HG02981 (cell line): ENCODE data around the gene ARAP2.
A peak's percentile ranks its signal among the peaks of the same experiment; 100 is the strongest.

Experiments used
- ATAC-seq: cut with Tn5 transposase; IDR thresholded peaks from one replicate; pipeline ENCODE4 v1.9.1; 2021; ENCODE audit warnings: mild to moderate bottlenecking, moderate library complexity; ENCODE audit not compliant: unreplicated experiment

The ARAP2 gene, protein sequence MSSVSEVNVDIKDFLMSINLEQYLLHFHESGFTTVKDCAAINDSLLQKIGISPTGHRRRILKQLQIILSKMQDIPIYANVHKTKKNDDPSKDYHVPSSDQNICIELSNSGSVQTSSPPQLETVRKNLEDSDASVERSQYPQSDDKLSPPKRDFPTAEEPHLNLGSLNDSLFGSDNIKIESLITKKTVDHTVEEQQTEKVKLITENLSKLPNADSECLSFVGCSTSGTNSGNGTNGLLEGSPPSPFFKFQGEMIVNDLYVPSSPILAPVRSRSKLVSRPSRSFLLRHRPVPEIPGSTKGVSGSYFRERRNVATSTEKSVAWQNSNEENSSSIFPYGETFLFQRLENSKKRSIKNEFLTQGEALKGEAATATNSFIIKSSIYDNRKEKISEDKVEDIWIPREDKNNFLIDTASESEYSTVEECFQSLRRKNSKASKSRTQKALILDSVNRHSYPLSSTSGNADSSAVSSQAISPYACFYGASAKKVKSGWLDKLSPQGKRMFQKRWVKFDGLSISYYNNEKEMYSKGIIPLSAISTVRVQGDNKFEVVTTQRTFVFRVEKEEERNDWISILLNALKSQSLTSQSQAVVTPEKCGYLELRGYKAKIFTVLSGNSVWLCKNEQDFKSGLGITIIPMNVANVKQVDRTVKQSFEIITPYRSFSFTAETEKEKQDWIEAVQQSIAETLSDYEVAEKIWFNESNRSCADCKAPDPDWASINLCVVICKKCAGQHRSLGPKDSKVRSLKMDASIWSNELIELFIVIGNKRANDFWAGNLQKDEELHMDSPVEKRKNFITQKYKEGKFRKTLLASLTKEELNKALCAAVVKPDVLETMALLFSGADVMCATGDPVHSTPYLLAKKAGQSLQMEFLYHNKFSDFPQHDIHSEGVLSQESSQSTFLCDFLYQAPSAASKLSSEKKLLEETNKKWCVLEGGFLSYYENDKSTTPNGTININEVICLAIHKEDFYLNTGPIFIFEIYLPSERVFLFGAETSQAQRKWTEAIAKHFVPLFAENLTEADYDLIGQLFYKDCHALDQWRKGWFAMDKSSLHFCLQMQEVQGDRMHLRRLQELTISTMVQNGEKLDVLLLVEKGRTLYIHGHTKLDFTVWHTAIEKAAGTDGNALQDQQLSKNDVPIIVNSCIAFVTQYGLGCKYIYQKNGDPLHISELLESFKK (N-terminal part only)

DNA sequence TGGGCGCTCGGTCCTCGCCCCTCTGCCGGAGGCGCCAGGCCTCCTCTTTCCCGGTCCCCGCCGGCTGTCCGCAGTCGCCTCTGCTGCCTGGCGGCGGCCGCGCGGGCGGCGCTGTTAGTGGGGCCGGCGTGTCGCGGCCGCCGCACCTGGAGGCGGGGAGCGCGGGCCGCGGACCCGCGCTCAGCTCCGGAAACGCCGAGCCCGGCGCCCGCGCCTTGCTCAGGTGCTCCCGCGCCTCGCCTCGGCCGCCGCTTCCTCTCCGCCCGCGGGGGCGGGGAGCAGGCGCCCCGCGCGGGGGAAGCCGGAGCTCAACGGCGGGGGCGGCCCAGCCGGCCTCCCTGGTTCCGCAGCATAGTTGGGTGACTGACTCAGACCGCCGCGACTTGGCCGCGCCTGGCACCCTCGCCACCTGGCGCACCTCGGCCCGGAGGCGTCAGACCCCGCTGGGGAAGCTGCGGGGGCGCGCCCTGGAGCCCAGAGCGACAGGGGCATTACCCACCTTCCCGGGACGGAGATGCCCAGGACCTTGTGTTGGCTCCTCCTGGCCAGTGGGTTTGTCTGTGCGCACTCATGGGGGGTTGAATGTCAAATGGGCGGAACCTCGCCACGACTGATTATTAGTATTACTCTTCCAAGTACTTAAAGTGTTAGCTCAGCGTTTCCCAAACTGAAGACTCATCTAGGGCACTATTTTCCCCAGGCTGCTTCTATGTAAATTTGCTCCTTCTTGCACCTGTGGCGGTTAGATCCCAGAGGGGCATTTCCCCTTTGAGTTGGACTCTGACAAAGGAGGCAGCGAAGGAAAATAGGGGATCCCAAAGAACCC lies at the start of gene ARAP2:
Gene ARAP2, minus strand, starts transcription at position 258 of the 826 bp plus-strand sequence. CDS start 15,028 bp downstream, outside the sequence.
- ATAC-seq = peak; percentile 52

DNA sequence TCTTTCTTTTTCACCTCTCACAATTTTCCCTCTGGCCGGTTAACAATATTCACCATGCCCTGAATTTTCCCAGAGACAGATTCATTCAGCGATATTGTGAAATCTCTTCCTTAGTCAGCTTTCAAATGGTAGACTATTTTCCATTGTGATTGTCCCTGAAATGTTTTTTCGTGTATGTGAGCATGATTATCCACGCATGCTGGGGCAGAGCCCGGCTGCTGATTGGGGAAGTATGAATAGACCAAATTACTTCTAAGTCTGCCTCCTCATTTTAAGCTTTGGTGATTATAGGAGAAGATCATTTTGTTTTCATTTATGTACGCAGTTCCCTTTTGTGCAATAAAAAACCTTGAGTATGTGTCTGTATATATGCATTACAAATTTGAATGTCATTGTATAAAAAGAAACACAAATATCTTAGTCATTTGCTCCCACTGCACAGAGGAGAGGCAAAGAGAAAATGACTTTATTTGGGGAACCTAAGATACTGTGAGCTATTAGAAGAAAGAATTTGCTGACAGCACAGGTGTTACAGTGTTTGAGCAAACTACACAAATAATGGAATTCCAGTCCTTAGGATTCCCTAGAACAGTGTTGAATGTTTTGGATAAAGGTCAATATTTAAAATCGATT lies 48.4 kb upstream of the ARAP2 start:
- ATAC-seq = no peak

DNA sequence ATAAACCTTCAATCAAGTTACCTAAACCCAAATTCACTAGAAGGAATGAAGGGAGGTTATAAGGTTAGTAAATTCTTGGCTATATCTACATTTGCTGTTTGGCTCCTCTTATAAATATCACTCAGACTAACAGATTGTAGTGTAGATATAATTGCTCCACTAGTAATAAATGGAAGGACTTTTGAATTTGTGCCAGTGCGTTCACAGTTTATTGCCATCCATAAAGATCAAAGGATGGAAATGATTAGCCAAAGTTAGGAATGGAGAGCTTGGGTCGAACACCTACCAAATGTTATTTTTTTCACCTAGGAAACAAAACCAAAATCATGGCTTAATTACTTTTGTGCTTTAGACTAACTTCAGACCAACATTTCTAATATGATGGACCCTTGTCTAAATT lies 46.3 kb upstream of the ARAP2 start:
- ATAC-seq = no peak

DNA sequence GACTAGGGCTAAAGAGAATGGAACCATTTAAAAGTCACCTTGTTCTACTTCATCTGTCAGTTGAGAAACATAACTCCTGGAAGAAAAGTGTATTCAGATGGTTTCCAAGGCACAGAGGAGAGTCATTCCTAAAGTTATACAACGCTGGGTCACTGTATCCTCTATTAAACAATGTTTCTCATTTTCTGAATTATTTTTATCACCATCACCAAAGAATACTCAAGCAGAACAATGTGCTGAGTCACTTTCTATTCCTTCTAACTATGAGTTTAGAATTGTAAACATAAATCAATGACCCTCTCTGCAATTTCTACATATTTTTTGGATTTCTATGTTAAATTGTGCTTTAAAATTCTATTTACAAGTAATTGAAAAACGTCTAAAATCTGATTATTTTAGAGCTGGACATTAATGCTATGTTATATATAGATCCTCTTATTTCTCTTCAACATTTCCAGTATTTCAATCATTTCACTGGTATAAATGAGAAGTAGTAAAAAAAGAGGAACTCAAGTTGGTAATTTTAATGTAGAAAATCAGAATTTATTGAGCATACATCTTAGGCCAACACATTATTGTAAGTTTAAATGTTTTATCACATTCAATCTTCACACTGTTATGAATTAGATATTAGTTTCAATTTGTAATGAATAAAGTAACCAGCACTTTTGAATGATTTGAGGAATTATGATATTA lies 44.6 kb upstream of the ARAP2 start:
- ATAC-seq = no peak

DNA sequence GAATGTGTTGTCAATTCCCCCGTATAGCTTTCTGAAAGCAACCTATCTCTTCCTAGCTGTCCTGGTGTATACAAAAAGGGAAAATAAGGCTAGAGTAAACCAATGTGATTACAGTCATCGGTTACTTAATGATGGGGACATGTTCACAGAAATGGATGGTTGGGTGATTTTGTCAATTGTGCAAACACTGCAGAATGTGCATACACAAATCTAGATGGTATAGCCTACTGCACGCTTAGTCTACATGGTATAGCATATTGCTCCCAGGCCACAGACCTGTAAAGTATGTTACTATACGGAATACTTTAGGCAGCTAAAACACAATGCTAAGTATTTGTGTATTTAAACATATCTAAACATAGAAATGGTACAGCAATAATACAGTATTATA lies 42.2 kb upstream of the ARAP2 start:
- peak; percentile 29 for ATAC-seq

DNA sequence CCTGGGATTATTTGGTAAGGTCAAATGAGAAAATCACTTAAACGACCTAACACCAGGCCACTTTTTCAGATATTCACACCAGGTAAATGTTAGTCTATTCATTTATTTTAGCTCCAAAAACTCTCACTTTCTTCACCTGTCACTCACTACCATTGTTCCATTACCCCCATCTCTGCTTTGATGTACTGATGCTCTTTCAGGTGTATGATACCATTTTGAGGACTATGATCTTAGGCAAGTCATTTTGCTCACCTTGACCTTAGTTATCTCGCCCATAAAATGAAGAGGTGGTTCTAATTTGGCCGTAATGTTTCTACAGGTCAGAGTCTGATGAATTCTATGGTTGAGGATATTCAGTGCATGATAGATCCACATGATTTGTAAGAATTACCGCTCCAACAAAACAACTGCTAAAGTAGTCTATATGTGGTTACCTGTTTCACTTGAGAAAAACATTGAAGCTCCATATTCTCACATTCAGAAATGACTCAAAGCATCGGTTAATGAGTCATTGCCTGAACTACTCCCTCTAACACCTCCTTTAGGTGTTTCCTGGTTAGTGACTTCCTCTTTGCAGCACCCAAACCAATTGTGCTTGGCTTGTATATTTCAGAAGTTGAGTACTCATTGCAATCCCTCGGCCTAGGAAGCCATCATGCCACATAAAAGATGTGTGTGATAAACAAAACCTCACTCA lies 41.6 kb upstream of the ARAP2 start:
- peak; percentile 99 for ATAC-seq

DNA sequence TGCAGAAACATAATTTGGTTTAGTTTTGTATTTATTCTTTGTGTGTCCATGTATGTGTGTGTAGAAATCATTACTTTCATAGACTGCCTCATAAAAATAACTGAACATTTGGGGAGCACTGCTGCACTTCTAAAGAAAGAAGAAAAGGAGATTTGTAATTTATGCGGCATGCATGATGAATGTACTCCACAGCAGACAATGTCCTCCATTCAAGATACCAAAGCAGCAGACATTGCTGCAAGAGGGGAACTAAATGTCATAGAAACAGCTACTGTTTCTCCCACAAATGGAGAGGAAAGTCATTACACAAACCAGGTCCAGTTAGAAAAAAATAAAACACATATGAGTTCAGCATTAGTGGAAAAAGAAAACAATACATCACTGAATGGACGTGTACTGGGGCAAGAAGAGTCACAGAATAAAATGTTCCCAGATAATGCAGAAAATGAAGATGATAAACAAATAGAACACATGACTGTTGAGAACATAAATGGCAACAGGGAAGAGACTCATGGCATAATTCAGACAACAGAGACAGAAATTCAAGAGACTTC lies 39.7 kb upstream of the ARAP2 start:
- ATAC-seq = no peak

DNA sequence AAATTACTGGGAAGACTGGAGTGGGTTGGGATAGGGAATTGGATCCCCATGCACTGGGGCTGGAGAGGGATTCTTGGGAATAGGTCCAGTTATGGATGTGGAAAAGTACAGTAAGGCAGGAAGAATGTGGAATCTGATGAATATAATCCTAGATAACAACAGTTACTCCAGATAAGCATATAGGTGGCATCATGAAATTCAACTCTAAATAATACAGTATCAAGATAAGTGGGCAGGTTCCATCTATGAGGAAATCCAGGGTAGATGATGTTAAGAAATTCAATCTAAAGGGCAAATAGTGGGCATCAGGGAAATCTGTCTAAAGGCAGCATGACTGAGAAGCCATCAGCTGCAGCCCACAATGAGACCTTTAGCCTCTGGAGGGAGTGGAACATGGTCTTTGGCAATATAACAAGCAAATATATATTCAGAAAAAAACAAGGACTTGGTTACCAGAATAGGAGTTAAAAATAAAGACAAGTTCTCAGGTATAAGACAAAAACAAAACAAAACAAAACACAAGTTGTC lies 38.3 kb upstream of the ARAP2 start:
- no peak for ATAC-seq

DNA sequence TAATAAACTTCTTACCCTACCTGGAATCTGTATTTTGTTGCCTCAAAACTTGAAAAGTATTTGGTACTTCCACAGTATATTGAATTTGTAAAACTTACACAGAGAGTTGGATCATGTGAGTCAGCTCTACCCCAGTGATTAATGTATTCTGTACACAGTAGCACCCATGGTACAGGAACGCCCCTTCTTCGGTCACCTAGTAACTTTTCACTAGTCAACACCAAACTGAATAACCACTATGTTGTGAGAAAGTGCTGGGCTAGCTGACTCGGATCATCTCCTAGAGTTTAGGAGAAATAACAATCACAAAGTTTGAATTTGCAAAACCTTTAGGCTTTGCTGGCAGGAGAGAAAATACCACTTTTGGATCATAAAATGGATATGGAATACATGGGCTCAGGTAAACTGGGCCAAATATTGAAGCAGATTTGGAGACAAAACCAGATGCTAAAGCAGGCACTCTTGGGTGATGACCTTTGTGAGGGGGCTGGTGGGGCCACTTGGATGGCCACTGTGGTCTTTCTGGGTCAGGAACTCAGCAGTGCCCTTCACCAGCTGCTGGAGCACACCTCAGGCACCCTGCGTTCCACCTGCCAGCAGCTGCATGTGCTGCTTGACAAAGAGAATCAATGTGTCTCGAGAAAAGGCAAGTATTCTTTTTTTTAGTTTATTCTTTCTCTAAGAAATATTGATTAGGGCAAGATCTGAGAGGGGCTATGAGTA lies 37.2 kb upstream of the ARAP2 start, which contains the start of gene DTHD1:
Gene DTHD1, plus strand, starts transcription at position 233 of the 723 bp plus-strand sequence. Its CDS starts 143 bp downstream, at position 376.
- no peak for ATAC-seq

DNA sequence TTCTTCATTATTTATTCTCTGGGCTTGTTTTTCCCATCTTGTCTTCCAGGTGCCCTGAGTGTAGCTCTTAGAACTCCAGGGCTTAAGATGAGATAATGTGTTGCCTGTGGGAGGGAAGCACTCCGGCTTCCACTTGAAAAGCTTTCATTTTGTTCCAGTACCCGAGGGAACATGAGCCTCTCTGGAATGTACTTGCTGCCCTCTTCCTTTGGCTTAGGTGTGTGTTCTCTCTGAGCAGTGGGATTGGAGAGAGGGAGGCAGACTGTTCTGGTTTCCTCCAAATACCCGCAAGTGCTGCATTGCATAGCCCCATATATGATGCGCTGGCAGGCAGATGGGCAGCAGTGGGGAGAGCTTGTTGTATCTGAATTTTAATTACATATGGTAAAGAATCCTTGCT lies 36.2 kb upstream of the ARAP2 start:
- no peak for ATAC-seq

DNA sequence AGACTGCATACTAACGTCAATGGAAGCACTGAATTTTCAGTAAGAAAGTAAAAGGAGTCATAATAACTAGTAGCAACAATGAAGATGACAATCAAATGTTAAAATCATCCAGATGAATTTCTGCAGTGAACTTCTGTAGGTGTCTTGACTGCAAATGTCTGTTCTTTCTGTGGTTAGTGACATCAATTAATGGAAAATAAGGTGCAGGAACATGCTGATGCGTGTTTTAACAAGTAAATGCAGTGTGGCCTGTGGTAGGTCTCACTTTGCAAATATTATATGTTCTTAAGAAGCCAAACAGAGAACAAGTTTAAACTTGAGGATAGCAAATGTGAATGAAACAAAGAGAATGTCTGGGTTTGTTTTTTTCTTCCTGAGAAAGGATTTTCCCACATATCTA lies 34.5 kb upstream of the ARAP2 start:
- ATAC-seq = no peak

DNA sequence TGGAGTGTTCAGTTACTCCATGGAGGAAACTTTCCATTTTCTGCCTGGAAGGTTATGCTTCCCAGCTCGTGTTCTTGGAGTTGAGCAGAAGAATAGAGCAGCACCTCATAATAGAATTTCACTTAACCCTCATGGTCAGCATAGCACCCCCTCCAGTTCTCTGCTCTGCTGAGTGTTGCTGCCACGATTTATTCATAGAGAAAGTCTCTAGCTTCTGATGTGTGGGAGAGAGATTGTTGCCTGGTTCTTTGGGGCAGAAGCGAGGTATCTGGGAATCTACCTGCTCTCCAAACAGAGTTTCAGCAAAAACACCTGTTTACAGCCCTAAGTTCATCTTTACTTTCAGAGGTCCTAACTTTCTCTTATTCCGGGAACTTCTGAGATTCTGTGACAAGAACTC lies 33.2 kb upstream of the ARAP2 start:
- ATAC-seq = no peak

DNA sequence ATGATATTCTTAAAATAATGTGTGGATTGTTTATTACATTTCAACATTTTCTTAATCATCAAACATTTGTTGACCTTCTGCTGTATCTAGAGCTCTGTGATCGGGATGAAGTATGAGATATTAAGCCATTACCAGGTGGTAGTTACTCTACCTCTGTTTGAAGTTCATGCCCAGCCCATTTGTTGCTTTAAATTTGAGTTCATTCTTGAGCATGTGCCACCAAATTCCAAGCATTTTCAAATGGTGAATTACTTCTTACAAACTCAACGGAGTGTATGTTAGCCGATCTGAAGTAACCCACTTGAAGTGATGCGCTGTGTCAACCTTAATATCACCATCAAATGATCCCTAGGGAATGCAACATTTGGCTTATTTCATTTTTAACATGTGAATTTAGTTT lies 29.8 kb upstream of the ARAP2 start:
- no peak for ATAC-seq

DNA sequence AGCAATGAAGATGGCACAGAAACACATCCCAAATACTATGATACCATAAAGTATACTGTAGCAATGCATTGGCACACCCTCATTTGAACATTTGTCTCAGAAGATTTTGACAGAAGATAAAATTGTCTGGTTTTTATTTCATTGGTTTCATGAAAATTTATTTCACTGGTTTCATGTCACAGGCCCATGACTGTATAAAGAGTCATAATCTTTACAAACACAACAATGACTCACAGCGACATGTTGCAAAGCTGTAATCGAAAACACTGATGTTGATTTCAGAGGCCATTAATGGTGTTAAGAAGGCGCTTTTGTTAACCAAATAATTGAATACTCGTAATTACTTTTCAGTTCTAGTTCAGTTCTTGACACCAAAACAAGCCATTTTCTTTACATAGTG lies 29.0 kb upstream of the ARAP2 start:
- ATAC-seq = no peak

DNA sequence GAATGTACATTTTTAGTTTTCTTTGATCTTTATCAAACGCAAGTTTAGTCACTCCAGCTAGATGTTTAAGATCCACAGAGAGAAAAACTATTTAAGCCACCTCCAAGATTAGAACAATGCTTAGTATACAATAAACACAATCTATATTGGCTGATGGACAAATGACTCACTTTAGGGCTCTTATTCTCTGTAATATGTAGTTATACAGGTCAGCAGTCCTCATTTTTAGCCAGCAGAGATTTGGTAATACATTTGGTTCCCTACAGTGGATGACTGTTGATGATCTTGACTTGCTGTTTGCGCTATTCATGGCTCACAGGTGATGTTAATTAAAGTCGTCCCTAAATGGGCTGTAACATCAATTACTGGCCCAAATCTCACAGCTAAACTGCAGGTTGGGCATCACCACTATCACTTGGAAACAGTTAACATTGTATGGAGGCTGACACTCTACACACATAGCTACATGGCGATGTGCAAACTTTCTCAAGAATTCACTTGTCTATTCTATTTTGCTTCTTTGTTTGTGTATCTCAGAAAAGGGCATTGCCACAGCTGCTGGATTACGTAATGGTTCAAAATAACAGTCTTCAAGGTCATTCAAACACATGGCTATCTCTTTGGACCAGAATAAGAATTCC lies 25.3 kb upstream of the ARAP2 start:
- ATAC-seq = no peak

DNA sequence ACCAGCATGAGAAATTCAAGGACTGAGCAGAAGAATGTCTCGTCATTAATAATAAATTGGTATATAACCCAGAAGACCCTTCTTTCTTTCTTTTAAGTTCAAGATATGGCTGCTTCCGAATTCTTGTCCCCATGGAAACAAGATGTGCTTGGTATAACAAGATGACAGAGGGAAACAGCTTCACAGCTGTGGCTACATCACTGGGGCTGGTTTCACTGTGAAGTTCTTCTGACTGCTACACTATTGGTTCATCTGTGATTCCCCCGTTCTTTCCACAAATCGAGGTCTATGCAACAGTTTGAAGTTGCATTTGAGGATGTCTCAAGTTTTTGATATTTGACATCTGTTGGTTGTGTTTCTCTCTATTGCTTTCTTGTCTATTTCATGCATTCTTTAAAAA lies 24.8 kb upstream of the ARAP2 start:
- peak; percentile 67 for ATAC-seq
